HepG2 (cell line): ENCODE measurements around the gene ZNF771. TPM values are rescaled to one million over a fixed set of nuclear protein-coding genes. Genes with fewer than 3 reads are reported as not detected.

Experiments used
- BRCA1 ChIP-seq: sonication (generic); formaldehyde crosslinking; IDR thresholded peaks from 2 replicates; pipeline ENCODE4 v1.4.0; 2020; ENCODE audit warnings: missing genetic modification reagents
- DR1 ChIP-seq: sonication (generic); formaldehyde crosslinking; IDR thresholded peaks from 2 replicates; pipeline ENCODE4 v1.8.0; 2021; ENCODE audit warnings: mild to moderate bottlenecking, missing genetic modification reagents, inconsistent platforms
- HIVEP1 ChIP-seq: sonication (generic); formaldehyde crosslinking; IDR thresholded peaks from 2 replicates; pipeline ENCODE4 v1.4.0; 2020; ENCODE audit warnings: mild to moderate bottlenecking, missing genetic modification reagents
- POLR2G ChIP-seq: fragments of 200-400 bp; formaldehyde crosslinking; IDR thresholded peaks from 2 replicates; pipeline ENCODE4 v1.6.1; 2018; ENCODE audit warnings: mild to moderate bottlenecking, low read depth, low read length, moderate library complexity
- ZNF263 ChIP-seq: sonication (generic); formaldehyde crosslinking; IDR thresholded peaks from 2 replicates; pipeline ENCODE4 v1.4.0; 2020; ENCODE audit warnings: missing genetic modification reagents
- ZNF430 ChIP-seq: sonication (generic); formaldehyde crosslinking; IDR thresholded peaks from 2 replicates; pipeline ENCODE4 v1.9.0; 2021; ENCODE audit warnings: mild to moderate bottlenecking, missing genetic modification reagents
- ZNF629 ChIP-seq: sonication (generic); formaldehyde crosslinking; conservative IDR thresholded peaks from 2 replicates; pipeline ENCODE4 v1.5.0; 2020; ENCODE audit warnings: missing genetic modification reagents
- ZNF678 ChIP-seq: sonication (generic); formaldehyde crosslinking; IDR thresholded peaks from 2 replicates; pipeline ENCODE4 v1.4.0; 2020; ENCODE audit warnings: mild to moderate bottlenecking, missing genetic modification reagents
- ZNF749 ChIP-seq: sonication (generic); formaldehyde crosslinking; IDR thresholded peaks from 2 replicates; pipeline ENCODE4 v1.8.0; 2022; ENCODE audit warnings: mild to moderate bottlenecking, missing genetic modification reagents, moderate library complexity, borderline replicate concordance
- polyA plus RNA-seq, 8 experiments: library from polyadenylated mRNA; depleted of rRNA in 3 of 8; stranded (reverse) in 7 of 8; unstranded in 1 of 8; fragments of >200 nt; fragmentation: Illumina TruSeq in 4 of 8; extraction: Trizol in 4 of 8; gene quantifications; 2 replicates each; pipeline versions ENCODE4 v1.2.1 to v1.2.3, GENCODE V29; 2011 to 2016; ENCODE audit warnings: low read depth in 4 of 8, missing spikeins in 1 of 8, mixed read lengths in 1 of 8; ENCODE audit not compliant: insufficient read depth in 1 of 8
- total RNA-seq, 5 experiments: library from RNA; depleted of rRNA; stranded (reverse); fragments of >200 nt; fragmentation: Illumina TruSeq; extraction: Trizol; gene quantifications; 2 replicates each; pipeline ENCODE4 v1.2.3, GENCODE V29; 2016; ENCODE audit warnings: low read depth in 1 of 5
- TF ChIP-seq, protein P1 (sequence below): sonication (generic); formaldehyde crosslinking; IDR thresholded peaks from 2 replicates; pipeline ENCODE4 v1.5.0; 2020; ENCODE audit warnings: missing genetic modification reagents, mild to moderate bottlenecking, borderline replicate concordance
- TF ChIP-seq, protein P2 (sequence below): sonication (generic); formaldehyde crosslinking; IDR thresholded peaks from 2 replicates; pipeline ENCODE4 v1.4.0; 2020; ENCODE audit warnings: missing genetic modification reagents, borderline replicate concordance
- TF ChIP-seq, protein P3 (sequence below): sonication (generic); formaldehyde crosslinking; IDR thresholded peaks from 2 replicates; pipeline ENCODE4 v1.4.0; 2020; ENCODE audit warnings: mild to moderate bottlenecking, missing genetic modification reagents, borderline replicate concordance
- TF ChIP-seq, protein P4 (sequence below): sonication (generic); formaldehyde crosslinking; IDR thresholded peaks from 2 replicates; pipeline ENCODE4 v1.4.0; 2020; ENCODE audit warnings: missing genetic modification reagents
- TF ChIP-seq, protein P5 (sequence below): sonication (generic); formaldehyde crosslinking; IDR thresholded peaks from 2 replicates; pipeline ENCODE4 v1.4.0; 2020; ENCODE audit warnings: mild to moderate bottlenecking, missing genetic modification reagents
- TF ChIP-seq, protein P6 (sequence below): sonication (generic); formaldehyde crosslinking; IDR thresholded peaks from 2 replicates; pipeline ENCODE4 v1.4.0; 2020; ENCODE audit warnings: mild to moderate bottlenecking, missing genetic modification reagents

ZNF771 gene
- total and polyA plus RNA-seq, 2 of the 13 experiments (the other 11 are each of a cell fraction or from before 2014, with no cell fraction given) = 5.0 to 11.8 TPM

DNA sequence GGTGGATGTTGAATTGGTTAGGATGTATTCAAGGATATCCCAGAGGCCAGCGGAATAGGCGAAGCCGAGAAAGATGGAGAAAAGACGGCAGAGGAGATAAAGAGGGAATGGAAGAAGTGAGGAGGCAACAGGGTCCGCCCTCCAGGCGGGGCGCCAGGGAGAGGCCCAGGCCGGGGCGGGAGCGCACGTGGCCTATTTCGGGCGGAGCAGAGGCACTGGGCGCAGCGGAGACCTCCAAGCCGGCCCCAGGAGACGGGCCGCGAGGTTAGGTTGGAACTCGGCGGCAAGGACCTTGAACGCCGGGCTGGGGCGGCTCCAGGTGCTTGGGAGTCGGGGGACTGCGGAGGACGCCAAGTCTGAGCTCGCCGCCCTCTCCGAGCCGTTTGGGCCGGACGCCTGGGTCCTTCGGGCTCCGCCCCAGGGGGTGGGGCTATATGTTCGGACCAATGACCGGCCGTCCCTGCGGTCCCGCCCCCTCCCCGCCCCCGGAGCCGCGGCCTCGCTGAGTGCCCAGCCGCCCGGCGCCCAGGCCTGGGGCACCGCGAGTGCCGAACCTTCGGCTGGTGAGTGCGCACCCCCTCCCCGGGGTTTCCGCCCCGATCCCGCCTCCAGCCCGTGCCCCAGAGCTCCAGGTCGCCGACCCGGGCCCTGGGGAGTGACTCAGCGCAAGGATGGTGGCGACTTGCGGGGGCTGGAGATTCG, at the start of gene ZNF771 (continued):
- TF ChIP-seq ZNF749 (peak; percentile 51; the same call in 1 of the 2 replicates), HIVEP1 (CRISPR knock-in tag) (peak; percentile 56), ZNF629 (CRISPR knock-in tag) (no peak), ZNF263 (CRISPR knock-in tag) (no peak), POLR2G (peak; percentile 96), BRCA1 (CRISPR knock-in tag) (no peak), DR1 (no peak; the same call in 1 of the 2 replicates), ZNF430 (peak; percentile 33; the same call in 1 of the 2 replicates), ZNF678 (CRISPR knock-in tag) (peak; percentile 95)
- TF ChIP-seq, protein P1, sequence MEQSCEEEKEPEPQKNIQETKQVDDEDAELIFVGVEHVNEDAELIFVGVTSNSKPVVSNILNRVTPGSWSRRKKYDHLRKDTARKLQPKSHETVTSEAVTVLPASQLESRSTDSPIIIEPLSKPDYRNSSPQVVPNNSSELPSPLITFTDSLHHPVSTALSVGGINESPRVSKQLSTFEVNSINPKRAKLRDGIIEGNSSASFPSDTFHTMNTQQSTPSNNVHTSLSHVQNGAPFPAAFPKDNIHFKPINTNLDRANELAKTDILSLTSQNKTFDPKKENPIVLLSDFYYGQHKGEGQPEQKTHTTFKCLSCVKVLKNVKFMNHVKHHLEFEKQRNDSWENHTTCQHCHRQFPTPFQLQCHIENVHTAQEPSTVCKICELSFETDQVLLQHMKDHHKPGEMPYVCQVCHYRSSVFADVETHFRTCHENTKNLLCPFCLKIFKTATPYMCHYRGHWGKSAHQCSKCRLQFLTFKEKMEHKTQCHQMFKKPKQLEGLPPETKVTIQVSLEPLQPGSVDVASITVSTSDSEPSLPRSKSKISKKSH (CRISPR knock-in tag) = peak; percentile 84; the same call in 1 of the 2 replicates
- TF ChIP-seq, protein P2, sequence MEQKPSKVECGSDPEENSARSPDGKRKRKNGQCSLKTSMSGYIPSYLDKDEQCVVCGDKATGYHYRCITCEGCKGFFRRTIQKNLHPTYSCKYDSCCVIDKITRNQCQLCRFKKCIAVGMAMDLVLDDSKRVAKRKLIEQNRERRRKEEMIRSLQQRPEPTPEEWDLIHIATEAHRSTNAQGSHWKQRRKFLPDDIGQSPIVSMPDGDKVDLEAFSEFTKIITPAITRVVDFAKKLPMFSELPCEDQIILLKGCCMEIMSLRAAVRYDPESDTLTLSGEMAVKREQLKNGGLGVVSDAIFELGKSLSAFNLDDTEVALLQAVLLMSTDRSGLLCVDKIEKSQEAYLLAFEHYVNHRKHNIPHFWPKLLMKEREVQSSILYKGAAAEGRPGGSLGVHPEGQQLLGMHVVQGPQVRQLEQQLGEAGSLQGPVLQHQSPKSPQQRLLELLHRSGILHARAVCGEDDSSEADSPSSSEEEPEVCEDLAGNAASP = peak; percentile 68
- TF ChIP-seq, protein P3, sequence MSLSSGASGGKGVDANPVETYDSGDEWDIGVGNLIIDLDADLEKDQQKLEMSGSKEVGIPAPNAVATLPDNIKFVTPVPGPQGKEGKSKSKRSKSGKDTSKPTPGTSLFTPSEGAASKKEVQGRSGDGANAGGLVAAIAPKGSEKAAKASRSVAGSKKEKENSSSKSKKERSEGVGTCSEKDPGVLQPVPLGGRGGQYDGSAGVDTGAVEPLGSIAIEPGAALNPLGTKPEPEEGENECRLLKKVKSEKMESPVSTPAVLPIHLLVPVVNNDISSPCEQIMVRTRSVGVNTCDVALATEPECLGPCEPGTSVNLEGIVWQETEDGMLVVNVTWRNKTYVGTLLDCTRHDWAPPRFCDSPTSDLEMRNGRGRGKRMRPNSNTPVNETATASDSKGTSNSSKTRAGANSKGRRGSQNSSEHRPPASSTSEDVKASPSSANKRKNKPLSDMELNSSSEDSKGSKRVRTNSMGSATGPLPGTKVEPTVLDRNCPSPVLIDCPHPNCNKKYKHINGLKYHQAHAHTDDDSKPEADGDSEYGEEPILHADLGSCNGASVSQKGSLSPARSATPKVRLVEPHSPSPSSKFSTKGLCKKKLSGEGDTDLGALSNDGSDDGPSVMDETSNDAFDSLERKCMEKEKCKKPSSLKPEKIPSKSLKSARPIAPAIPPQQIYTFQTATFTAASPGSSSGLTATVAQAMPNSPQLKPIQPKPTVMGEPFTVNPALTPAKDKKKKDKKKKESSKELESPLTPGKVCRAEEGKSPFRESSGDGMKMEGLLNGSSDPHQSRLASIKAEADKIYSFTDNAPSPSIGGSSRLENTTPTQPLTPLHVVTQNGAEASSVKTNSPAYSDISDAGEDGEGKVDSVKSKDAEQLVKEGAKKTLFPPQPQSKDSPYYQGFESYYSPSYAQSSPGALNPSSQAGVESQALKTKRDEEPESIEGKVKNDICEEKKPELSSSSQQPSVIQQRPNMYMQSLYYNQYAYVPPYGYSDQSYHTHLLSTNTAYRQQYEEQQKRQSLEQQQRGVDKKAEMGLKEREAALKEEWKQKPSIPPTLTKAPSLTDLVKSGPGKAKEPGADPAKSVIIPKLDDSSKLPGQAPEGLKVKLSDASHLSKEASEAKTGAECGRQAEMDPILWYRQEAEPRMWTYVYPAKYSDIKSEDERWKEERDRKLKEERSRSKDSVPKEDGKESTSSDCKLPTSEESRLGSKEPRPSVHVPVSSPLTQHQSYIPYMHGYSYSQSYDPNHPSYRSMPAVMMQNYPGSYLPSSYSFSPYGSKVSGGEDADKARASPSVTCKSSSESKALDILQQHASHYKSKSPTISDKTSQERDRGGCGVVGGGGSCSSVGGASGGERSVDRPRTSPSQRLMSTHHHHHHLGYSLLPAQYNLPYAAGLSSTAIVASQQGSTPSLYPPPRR (CRISPR knock-in tag) = peak; percentile 75
- TF ChIP-seq, protein P4, sequence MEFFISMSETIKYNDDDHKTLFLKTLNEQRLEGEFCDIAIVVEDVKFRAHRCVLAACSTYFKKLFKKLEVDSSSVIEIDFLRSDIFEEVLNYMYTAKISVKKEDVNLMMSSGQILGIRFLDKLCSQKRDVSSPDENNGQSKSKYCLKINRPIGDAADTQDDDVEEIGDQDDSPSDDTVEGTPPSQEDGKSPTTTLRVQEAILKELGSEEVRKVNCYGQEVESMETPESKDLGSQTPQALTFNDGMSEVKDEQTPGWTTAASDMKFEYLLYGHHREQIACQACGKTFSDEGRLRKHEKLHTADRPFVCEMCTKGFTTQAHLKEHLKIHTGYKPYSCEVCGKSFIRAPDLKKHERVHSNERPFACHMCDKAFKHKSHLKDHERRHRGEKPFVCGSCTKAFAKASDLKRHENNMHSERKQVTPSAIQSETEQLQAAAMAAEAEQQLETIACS (CRISPR knock-in tag) = 0 out of 2 replicates have a peak, but pooled peaks have one; percentile 2
- TF ChIP-seq, protein P5, sequence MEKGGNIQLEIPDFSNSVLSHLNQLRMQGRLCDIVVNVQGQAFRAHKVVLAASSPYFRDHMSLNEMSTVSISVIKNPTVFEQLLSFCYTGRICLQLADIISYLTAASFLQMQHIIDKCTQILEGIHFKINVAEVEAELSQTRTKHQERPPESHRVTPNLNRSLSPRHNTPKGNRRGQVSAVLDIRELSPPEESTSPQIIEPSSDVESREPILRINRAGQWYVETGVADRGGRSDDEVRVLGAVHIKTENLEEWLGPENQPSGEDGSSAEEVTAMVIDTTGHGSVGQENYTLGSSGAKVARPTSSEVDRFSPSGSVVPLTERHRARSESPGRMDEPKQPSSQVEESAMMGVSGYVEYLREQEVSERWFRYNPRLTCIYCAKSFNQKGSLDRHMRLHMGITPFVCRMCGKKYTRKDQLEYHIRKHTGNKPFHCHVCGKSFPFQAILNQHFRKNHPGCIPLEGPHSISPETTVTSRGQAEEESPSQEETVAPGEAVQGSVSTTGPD = 0 out of 2 replicates have a peak, but pooled peaks have one; percentile 19
- TF ChIP-seq, protein P6, sequence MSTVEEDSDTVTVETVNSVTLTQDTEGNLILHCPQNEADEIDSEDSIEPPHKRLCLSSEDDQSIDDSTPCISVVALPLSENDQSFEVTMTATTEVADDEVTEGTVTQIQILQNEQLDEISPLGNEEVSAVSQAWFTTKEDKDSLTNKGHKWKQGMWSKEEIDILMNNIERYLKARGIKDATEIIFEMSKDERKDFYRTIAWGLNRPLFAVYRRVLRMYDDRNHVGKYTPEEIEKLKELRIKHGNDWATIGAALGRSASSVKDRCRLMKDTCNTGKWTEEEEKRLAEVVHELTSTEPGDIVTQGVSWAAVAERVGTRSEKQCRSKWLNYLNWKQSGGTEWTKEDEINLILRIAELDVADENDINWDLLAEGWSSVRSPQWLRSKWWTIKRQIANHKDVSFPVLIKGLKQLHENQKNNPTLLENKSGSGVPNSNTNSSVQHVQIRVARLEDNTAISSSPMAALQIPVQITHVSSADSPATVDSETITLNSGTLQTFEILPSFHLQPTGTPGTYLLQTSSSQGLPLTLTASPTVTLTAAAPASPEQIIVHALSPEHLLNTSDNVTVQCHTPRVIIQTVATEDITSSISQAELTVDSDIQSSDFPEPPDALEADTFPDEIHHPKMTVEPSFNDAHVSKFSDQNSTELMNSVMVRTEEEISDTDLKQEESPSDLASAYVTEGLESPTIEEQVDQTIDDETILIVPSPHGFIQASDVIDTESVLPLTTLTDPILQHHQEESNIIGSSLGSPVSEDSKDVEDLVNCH (CRISPR knock-in tag) = peak; percentile 80; the same call in 1 of the 2 replicates
